NCI-H1694 (cell line): Measurements from ENCODE around the gene PHF13.

ENCODE experiments used
- DNase-seq: peaks from one replicate; lab custom pipeline; 2025; lab: John Stamatoyannopoulos, UW

The PHF13 gene

DNA sequence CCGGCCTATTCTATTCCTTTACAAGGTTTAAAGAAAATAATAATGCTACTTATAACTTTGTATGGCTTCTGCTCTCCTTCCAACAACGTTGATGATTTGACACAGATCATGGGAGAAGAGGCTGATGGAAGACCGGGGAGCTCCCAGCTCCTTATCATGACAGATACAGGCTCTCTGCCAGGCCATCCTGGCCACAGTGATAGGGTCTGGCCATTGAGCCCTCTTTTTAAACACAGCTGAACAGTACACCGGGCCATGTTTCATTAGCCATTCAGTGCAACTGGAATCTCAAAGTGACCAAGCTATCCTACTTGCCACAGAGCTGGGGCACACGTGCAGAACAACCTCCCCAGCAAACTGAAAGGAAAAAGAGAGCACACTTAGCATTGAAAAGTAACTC, 53.2 kb downstream of the PHF13 start:
- no peak for DNase-seq

DNA sequence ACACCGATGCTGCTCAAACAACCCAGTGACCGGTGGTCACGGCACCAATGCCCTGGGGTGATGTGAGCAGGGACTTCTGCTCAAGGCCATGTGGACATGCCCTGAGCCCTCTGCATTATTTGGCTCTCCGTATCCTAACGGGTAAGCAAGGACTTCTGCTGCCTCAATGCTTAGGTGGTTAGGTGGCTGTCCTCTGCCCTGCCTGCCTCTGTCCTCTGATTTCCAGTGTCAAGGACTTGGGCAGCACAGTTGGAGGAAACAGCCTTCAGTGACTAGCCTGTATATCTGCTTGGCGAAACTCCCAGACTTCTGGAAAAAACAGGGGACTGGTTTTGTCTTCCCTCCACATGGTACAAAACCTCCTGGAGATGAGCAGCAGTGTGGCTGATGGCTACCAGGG, 53.6 kb downstream of the PHF13 start:
- no peak for DNase-seq

DNA sequence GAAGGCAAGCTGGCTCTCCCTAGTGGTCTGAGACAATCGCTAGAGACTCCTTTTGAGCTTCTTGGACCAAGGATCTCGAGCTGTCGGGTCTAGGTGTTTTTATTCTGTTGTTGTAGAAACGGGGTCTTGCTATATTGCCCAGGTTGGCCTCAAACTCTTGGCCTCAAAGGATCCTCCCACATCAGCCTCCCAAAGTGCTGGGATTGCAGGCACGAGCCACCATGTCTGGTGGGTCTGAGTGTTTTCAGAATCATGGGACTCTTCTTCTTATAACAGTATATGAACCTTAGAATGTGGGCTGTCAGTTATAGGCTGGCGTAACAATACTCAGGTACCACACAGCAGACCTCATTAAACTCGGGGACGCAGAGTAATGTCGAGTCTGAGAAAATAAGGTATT, 55.0 kb downstream of the PHF13 start:
- DNase-seq = no peak

DNA sequence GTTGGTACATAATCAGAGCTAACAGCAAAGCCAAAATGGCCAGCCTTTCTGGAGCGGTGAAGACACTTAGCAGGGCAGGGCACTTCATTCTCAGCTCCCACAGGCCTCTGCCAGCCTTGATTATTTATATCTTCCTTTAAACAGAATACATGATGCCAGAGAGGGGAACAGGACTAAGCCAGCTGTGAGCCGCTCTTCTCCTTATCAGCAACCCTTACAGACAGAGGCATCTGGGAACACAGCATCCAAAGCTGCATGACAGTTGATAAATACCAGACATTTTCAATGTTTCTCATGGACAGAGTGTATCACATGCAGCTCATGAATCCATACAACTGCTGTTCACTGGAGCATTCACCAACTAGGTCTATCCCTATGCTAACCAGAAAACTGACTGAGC, 59.0 kb downstream of the PHF13 start:
- no peak for DNase-seq
